Central memory CD4-positive, alpha-beta T cell (primary cell): ENCODE measurements around the gene NQO2.

Experiments
- DNase-seq: peaks from one replicate; pipeline ENCODE4 v3.0.0; 2022
- total RNA-seq, 3 experiments: gene quantifications; one replicate each; lab custom pipeline; 2026; lab: John Stamatoyannopoulos, UW

The NQO2 gene, protein sequence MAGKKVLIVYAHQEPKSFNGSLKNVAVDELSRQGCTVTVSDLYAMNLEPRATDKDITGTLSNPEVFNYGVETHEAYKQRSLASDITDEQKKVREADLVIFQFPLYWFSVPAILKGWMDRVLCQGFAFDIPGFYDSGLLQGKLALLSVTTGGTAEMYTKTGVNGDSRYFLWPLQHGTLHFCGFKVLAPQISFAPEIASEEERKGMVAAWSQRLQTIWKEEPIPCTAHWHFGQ
- 14.9 to 52.8 (median 28.2) reads per million in 3 experiments for total RNA-seq

DNA sequence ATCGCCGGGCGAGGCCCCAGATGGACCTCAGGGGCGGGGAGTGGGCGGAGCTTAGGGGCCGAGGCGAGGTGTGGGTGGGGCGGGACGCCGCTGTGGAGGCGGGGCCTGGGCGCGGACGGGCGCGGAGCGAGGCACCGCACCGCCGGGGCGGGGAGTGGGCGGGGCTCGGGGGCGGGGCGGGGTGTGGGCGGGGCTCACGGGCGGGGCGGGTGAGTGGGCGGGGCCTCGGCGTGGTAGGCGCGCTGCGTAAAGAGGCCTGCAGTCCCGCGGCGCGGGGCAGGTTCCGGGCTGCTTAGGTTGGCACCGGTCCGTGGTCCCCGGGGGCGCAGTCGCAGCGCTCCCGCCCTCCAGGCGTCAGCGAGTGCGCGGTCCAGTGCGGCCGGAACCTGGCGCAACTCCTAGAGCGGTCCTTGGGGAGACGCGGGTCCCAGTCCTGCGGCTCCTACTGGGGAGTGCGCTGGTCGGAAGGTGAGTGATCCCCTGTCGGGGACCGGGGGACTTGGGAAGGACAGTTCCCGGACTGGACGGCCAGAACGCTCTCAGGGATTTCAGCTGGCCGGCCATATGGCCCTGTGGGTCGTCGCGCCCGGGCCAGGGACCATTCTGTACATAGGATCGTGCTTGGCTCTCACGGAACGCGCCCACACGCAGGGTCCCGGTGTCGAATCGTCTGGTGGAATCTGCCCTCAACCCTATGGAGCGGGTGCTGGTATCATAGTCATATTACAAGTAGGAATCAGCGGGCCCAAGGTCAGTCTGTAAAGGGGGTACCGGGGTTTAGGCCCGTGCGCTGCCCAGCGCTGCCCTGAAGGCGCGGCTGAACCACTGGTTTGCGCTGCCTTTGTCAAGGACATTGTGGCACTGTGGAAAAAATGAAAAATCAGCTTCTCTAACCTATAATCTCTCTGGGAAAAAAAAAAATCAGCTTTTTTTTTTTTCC lies at the start of gene NQO2:
Gene NQO2, plus strand, starts transcription at position 277 of the 940 bp plus-strand sequence. CDS start 6,659 bp downstream, outside the sequence.
- peak; percentile 80 for DNase-seq

DNA sequence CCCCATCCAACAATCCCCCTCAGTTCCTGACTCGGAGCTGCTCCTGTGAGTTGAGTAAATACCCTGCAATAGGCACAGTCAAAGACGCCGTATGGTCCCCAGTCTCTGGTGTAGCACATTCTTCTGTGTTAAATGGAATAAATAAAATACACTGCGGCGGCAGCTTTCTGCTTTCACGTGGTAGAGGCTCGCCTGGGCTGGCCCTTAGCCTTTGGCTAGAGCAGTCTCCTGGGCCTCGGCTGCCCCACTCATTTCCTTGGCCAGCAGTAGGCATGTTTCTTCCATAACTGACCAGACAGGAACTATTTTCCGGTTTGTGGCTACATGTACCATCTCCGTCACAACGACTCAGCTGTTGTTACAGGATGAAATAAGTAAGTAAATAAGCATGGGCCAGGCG lies 49.0 kb upstream of the NQO2 start:
- DNase-seq = no peak

- no peak for DNase-seq
Observed at GRCh38 chr6:2951728-2952127, 48.0 kb upstream of the NQO2 start.

GRCh38 chr6:2952557-2953095 lies 47.1 kb upstream of the NQO2 start:
- no peak for DNase-seq

DNA sequence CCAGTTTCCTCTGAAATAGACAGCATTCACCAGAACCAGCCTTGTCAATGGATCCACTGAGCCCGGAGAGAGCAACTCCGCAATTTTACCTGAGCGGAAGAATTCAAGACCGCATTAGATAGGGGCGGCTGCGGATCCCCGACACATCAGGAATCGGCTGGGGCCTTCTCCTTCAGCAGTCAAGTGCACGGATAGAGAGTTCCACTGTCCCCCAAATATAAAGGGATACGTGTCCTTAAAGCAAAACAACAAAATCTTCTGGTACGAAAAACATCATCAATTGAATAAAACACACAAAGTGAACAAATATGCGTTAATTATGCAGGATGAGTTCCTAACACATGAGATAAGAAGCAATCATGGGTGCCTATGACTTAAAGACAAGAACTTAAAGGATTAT lies 46.6 kb upstream of the NQO2 start:
- no peak for DNase-seq

DNA sequence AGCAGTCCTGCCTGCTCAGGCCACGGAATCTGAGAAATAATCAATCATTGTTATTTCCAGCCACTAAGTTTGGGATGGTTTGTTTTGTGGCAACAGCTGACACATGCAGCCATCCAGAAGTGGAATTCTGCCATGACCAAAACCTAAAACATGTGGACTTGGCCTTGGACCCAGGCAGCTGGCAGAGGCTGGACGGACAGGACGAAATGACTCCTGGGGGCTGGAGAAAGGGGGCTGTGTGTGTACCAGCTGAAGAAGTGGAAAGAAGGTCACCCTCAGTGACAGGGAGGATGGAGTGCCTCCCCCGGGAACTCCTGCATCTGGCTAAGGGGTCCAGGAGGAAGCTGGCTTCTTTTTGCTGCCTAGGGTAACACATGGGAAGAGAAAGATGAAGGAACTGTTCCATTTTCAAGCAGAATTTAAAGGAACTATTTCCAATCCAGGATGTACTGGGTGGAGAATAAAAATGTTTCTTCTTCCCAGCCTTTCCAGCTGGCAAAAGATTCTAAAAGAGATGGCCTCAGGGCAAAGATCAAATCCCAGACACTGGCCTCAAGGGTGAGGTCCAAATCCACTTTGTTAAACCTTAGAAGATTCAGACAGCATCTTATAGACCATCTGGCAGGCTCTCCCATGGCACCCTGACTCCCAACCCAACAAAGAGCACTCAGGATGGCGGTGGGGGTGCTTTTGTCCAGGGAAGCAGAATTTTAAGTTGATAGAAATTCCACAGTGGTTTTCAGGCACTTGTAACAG lies 42.6 kb upstream of the NQO2 start:
- no peak for DNase-seq

- no peak for DNase-seq
Observed at GRCh38 chr6:2957696-2958330, 41.9 kb upstream of the NQO2 start.

- DNase-seq = no peak
Observed at GRCh38 chr6:2958331-2958711, 41.4 kb upstream of the NQO2 start.

DNA sequence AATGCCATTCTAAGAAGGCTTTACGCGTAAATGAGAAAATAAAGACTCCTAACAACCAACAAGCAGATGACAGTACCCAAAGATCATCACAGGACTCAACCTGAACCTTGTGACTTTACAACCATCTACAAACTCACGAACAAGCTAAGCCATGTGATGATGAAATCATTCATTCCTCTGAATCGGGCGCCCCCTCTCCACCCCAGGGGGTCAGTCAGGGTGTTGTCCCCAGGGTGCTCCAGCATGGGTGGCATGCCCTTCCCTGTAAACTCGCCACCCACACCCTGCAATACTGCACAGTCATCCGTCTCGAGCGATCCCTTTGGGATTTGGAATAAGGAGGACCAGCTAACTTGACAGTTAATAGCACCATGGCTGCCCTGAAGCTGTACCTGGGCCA lies 40.9 kb upstream of the NQO2 start:
- DNase-seq = no peak

GRCh38 chr6:2959909-2960719 lies 39.6 kb upstream of the NQO2 start:
- no peak for DNase-seq

DNA sequence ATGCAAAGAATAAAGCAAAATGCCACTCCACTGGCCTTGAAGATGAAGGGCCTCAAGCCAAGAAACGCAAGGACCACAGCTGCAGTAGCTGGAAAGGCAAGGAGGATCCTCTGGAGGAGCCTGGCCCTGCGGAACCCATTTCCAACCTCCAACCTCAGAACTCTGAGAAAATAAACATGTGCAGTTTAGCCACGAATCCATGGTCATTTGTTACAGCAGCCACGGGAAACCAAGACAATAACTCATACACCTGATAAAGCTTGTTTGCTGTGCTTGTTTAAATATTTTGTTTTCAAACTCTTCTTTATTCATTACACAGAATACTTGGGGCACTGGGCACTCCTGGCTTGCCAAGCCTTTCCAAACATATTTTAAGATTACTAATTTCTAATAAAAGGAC lies 38.8 kb upstream of the NQO2 start:
- DNase-seq = no peak

- no peak for DNase-seq
Observed at GRCh38 chr6:2961506-2961905, 38.2 kb upstream of the NQO2 start.

- DNase-seq = no peak
Observed at GRCh38 chr6:2962004-2962403, 37.7 kb upstream of the NQO2 start.

DNA sequence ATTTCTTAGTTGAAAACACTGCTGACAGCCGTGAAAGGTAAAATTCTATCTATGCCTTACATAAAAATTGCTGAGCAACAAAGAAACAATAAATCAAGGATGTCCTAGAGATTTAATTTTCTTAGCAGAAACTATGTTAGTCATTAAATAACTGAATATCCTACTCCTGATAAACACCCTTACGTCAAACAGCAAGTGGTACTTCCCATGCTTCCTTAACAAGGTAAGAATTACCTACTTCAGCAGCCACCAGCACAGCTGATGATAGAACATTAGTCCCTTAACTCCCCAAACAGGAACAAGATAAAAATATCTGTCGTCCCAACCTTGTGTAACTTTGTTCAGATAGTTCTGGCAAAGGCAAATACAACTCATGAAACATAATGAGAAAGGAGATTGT lies 37.1 kb upstream of the NQO2 start:
- DNase-seq = no peak

GRCh38 chr6:2963756-2964155 lies 35.9 kb upstream of the NQO2 start:
- no peak for DNase-seq

DNA sequence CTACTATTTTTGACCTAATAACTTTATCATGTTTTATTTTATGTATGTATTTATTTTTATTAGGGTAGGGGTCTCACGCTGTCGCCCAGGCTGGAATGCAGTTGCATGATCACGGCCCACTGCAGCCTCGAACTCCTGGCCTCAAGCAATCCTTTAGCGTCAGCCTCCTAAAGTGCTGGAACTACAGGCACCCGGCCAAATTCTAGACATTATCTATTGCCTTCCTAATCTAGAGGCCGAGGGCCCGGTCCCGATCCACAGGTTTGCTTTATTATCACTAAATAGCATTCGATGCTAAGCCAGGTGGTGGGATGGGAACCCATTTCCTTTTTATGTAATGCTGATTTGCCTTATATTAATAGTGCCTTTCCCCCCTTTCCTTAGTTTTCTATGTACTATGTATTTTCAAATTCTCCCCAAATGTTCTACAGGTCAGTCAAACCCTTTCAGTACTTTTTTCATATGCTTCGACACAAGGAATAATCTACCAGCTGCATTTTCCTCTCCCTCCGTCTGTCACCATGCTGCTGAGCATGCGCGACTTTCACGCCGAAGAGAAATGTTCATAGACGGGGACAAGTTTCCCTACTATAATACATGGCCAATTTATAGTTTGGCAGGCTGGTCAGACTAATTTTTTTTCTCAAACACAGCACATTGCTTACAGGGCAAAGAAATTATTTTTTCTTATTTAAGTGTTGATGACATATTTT lies 34.7 kb upstream of the NQO2 start:
- no peak for DNase-seq

- DNase-seq = no peak
Observed at GRCh38 chr6:2966347-2966746, 33.3 kb upstream of the NQO2 start.

DNA sequence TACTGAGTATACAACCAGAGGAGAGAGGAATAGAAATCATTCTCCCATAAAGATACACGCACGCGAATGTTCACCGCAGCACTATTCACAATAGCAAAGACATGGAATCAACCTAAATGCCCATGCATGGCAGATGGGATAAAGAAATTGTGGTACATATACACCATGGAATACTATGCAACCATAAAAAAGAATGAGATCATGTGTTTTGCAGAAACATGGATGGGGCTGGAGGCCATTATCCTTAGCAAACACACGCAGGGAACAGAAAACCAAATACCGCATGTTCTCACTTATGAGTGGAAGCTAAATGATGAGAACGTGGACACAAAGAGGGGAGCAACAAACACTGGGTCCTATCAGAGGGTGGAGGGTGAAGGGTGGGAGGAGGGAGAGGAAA lies 31.8 kb upstream of the NQO2 start:
- no peak for DNase-seq

GRCh38 chr6:2968600-2969135 lies 31.0 kb upstream of the NQO2 start:
- no peak for DNase-seq

DNA sequence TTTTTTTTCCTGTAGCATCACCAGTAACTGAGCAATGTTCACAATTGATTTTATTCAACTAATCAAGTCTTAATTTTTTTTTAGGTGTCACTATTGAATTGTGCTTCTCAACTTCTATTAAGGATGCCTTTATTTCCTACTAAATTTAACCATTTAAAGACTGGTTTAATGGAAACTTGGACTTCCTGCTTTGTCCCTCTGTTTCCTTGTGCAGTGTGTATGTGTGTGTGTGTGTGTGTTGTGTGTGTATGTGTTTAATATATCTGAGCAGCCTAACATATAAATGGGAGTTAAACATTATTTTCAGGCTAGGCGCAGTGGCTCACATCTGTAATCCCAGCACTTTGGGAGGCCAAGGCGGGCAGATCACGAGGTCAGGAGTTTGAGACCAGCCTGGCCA lies 30.1 kb upstream of the NQO2 start:
- no peak for DNase-seq
